Amygdala (tissue), 56 donors: ENCODE results near the gene SLC2A1.
A peak's percentile ranks its signal among the peaks of the same experiment; 100 is the strongest.

Source experiments
- DNase-seq, 56 donors: peaks; one replicate each; lab custom pipeline; 2025; lab: John Stamatoyannopoulos, UW

Gene SLC2A1

GRCh38 chr1:42981255-42981805, 22.7 kb upstream of the SLC2A1 start:
- no peak for DNase-seq

GRCh38 chr1:42979896-42980800, 21.5 kb upstream of the SLC2A1 start:
- DNase-seq, result no peak

GRCh38 chr1:42979036-42979430, 20.4 kb upstream of the SLC2A1 start:
- no peak for DNase-seq

- DNase-seq, result no peak
Observed at GRCh38 chr1:42978317-42979035, 19.8 kb upstream of the SLC2A1 start.

GRCh38 chr1:42977653-42978052, 19.0 kb upstream of the SLC2A1 start:
- DNase-seq, result no peak

GRCh38 chr1:42975561-42976225, 17.0 kb upstream of the SLC2A1 start:
- DNase-seq, result no peak

GRCh38 chr1:42974767-42975437, 16.2 kb upstream of the SLC2A1 start:
- DNase-seq, result no peak

- DNase-seq, result no peak
Observed at GRCh38 chr1:42973799-42974198, 15.1 kb upstream of the SLC2A1 start.

GRCh38 chr1:42973286-42973685, 14.6 kb upstream of the SLC2A1 start:
- DNase-seq, result no peak

GRCh38 chr1:42971841-42972291, 13.2 kb upstream of the SLC2A1 start:
- no peak for DNase-seq

GRCh38 chr1:42970143-42970542, 11.5 kb upstream of the SLC2A1 start:
- DNase-seq, result no peak

- DNase-seq, result no peak
Observed at GRCh38 chr1:42968654-42969053, 10.0 kb upstream of the SLC2A1 start.

- DNase-seq, result peak in 18 of 56 donors; percentile 11 to 58 (median 30)
Observed at GRCh38 chr1:42966688-42967612, 8.3 kb upstream of the SLC2A1 start.

- no peak for DNase-seq
Observed at GRCh38 chr1:42965378-42965777, 6.7 kb upstream of the SLC2A1 start.

- DNase-seq, result no peak
Observed at GRCh38 chr1:42964044-42964812, 5.6 kb upstream of the SLC2A1 start.

- DNase-seq, result no peak
Observed at GRCh38 chr1:42963378-42964043, 4.8 kb upstream of the SLC2A1 start.

GRCh38 chr1:42962641-42963377, 4.1 kb upstream of the SLC2A1 start:
- DNase-seq, result peak in 10 of 56 donors; percentile 15 to 49 (median 32)
